Right ventricle myocardium inferior (tissue), 1 donor: ENCODE measurements around the gene PARPBP. TPM values are rescaled to one million over a fixed set of nuclear protein-coding genes. Genes with fewer than 3 reads are reported as not detected.
"Not testable (repeated sequence)": the region's sequence is repeated elsewhere in the genome, so short reads cannot be mapped to it uniquely, and the experiment has no call there.

Source experiments
- ATAC-seq: fragments of 200-7000 bp; cut with Tn5 transposase; one replicate; pipeline ENCODE4 v1.9.1; 2020; ENCODE audit warnings: mild to moderate bottlenecking, moderate library complexity
- DNase-seq: peaks from one replicate; pipeline ENCODE4 v3.0.0; 2021; ENCODE audit errors: missing footprints
- intact Hi-C: fragments of 100-400 bp; cut with DNase I; formaldehyde crosslinking; loops from one replicate; pipeline ENCODE4 v1.11.0; 2022
- total RNA-seq: library from RNA; stranded (reverse); fragmentation: NEBNext Ultra II Directional; extraction: Animal tissue kit (Norgen Biotek cat#: 25700); gene quantifications from one replicate; pipeline ENCODE4 v1.2.1, GENCODE V29; 2021
- donor health status: DM: no; HTN: yes; CAD: no; lungs with severe emphysema.

The PARPBP gene
- total RNA-seq, 1 donor from 2014 or later = 0.54 TPM

- ATAC-seq, intact Hi-C loops, DNase-seq: not testable (repeated sequence)
Observed at GRCh38 chr12:102142866-102143373, 22.9 kb downstream of the PARPBP start.

GRCh38 chr12:102144221-102144620, 24.2 kb downstream of the PARPBP start:
- DNase-seq (no peak), ATAC-seq (no peak)
- intact Hi-C loops = no loop called here

- intact Hi-C loops = not testable (repeated sequence)
Observed at GRCh38 chr12:102147062-102147587, 27.1 kb downstream of the PARPBP start.

GRCh38 chr12:102155206-102155605, 35.2 kb downstream of the PARPBP start:
- DNase-seq, ATAC-seq, intact Hi-C loops: not testable (repeated sequence)

More at GRCh38 chr12:102147062-102147587, 27.1 kb downstream of the PARPBP start:
- ATAC-seq, DNase-seq: not testable (repeated sequence)

- ATAC-seq (no peak), DNase-seq (no peak)
- intact Hi-C loops = no loop called here
Observed at GRCh38 chr12:102163383-102163782, 43.4 kb downstream of the PARPBP start.

GRCh38 chr12:102167821-102168604, 48.0 kb downstream of the PARPBP start:
- DNase-seq = no peak
- intact Hi-C loops = loop anchor here (2.0 kb wide), 1 partner anchor 317 kb away; no protein-coding TSS in a partner anchor
- ATAC-seq = no peak

GRCh38 chr12:102169922-102170621, 50.1 kb downstream of the PARPBP start:
- DNase-seq (no peak), ATAC-seq (no peak)
- intact Hi-C loops = no loop called here

GRCh38 chr12:102171951-102172350, 52.0 kb downstream of the PARPBP start:
- ATAC-seq = no peak
- DNase-seq = no peak
- intact Hi-C loops = no loop called here

GRCh38 chr12:102172436-102172835, 52.5 kb downstream of the PARPBP start:
- intact Hi-C loops = no loop called here
- ATAC-seq = peak; percentile 31

GRCh38 chr12:102174117-102174516, 54.1 kb downstream of the PARPBP start:
- intact Hi-C loops = no loop called here

More at GRCh38 chr12:102172436-102172835, 52.5 kb downstream of the PARPBP start:
- DNase-seq = no peak

GRCh38 chr12:102174761-102175160, 54.8 kb downstream of the PARPBP start:
- DNase-seq (no peak), ATAC-seq (no peak)
- intact Hi-C loops = no loop called here

More at GRCh38 chr12:102174117-102174516, 54.1 kb downstream of the PARPBP start:
- ATAC-seq (no peak), DNase-seq (no peak)

GRCh38 chr12:102182635-102183034, 62.7 kb downstream of the PARPBP start:
- intact Hi-C loops = no loop called here
- ATAC-seq = no peak

GRCh38 chr12:102195826-102196225, 75.8 kb downstream of the PARPBP start:
- no peak for DNase-seq
- no peak for ATAC-seq
- intact Hi-C loops = no loop called here

More at GRCh38 chr12:102182635-102183034, 62.7 kb downstream of the PARPBP start:
- DNase-seq = no peak

GRCh38 chr12:102197789-102198188, 77.8 kb downstream of the PARPBP start, which contains the start of gene PMCH:
PMCH (minus strand) TSS chr12:102197833; CDS start chr12:102197770, 63 bp downstream.
- no peak for ATAC-seq
- intact Hi-C loops = no loop called here
- DNase-seq = no peak

- intact Hi-C loops = no loop called here
- ATAC-seq (no peak), DNase-seq (no peak)
Observed at GRCh38 chr12:102201436-102202061, 81.6 kb downstream of the PARPBP start.

GRCh38 chr12:102202556-102202955, 82.6 kb downstream of the PARPBP start:
- DNase-seq (no peak), ATAC-seq (no peak)
- intact Hi-C loops = no loop called here

- ATAC-seq (no peak), DNase-seq (no peak)
- intact Hi-C loops = no loop called here
Observed at GRCh38 chr12:102204025-102204424, 84.0 kb downstream of the PARPBP start.

GRCh38 chr12:102215992-102216691, 96.2 kb downstream of the PARPBP start:
- intact Hi-C loops = no loop called here
- ATAC-seq = no peak
- DNase-seq = no peak
